ENCODE results near the gene COPRS. TPM values are rescaled to one million over a fixed set of nuclear protein-coding genes. Genes with fewer than 3 reads are reported as not detected.

Gene COPRS
- total and polyA plus RNA-seq, 2 of the 13 experiments (the other 11 are each of a cell fraction or from before 2014, with no cell fraction given) = 22.7 to 93.8 TPM

DNA sequence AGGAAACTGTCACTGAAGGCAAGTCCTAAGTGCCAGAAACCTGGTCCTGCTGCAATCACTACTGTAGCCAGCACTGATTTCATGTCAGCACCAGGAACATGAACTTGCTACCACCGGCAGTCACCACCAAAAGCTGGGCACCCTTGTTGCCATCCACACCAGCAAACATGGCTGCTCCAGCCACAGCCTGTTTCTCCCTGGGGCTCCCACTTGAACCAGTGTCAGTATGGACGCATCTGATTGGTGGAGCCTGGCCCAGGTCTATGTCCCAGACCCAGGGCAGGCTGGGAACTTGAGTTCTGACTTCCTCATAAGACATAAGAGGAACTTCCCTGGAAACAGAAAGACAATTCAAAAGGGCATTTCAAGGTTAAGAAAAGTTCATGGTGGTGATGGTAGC is 56.5 kb downstream of the COPRS start:
- Histone ChIP-seq H3K79me2 (ENCODE audit: insufficient read depth, low read length) (no peaks in the 10 kb centered on the region), H3K27ac (ENCODE audit: extremely low read length, insufficient read depth, low read length) (peak overlapping the region; percentile 88), H3K4me2 (ENCODE audit: low read depth, low read length) (no peak overlapping the region), H3K9me3 (ENCODE audit: low read length) (no peaks in the 10 kb centered on the region), H3K4me3 (replicated peaks in 1 of 3; ENCODE audit: insufficient read depth in 1 of 3, low read depth in 2 of 3, low read length in 3 of 3) (no peak overlapping the region), H3K9ac (ENCODE audit: insufficient read depth, low read depth, low read length) (no peak overlapping the region), H3K27me3 (ENCODE audit: control insufficient read depth in 1 of 2, insufficient read depth in 2 of 2, low read length in 2 of 2) (no peaks in the 10 kb centered on the region), H2AFZ (ENCODE audit: low read length) (no peak overlapping the region), H3K36me3 (replicated peaks in 1 of 2; ENCODE audit: control insufficient read depth in 1 of 2, insufficient read depth in 2 of 2, low read length in 2 of 2) (no peaks in the 10 kb centered on the region), H4K20me1 (ENCODE audit: insufficient read depth, low read length) (no peaks in the 10 kb centered on the region), H3K4me1 (ENCODE audit: insufficient read depth, low read length) (peaks cover 99% of the 10 kb centered on the region)
- intact Hi-C loops (cut with micrococcal nuclease; ENCODE audit: unreplicated experiment) = loop anchor here (10.0 kb wide), 1 partner anchor 48 kb away; no protein-coding TSS in a partner anchor
- no TSS peak for BruUV-seq (replicated peaks)
- DNase-seq (ENCODE audit: low spot score) (no peak), ATAC-seq (no peak), FAIRE-seq (peak; percentile 23)
- in situ Hi-C loops (cut with HindIII; ENCODE audit: extremely low pct_ligation_motif_present, low pct_unique_long_range_greater_than_20kb) = no loop called here
- WGBS (ENCODE audit: low lambda C conversion rate) = 100% methylated on average over 1 of the region's 2 CpGs
- ChIA-PET CTCF (ENCODE audit: low intra/inter-chr PET ratio, low total read pairs) (no interaction called here), POLR2A (no interaction called here)
- TF ChIP-seq ZNF652 (CRISPR knock-in tag; IDR thresholded peaks at IDR 0.05; ENCODE audit: borderline replicate concordance, low read depth) (no peak), ZNF235 (CRISPR knock-in tag; IDR thresholded peaks at IDR 0.05; ENCODE audit: borderline replicate concordance) (no peak), MIER2 (CRISPR knock-in tag; IDR thresholded peaks at IDR 0.05) (no peak), ZNF605 (CRISPR knock-in tag; IDR thresholded peaks at IDR 0.05) (peak; percentile 56; the same call in 1 of the 2 replicates), SMC3 (IDR thresholded peaks at IDR 0.05; ENCODE audit: low read length) (no peak), ZFY (CRISPR knock-in tag; IDR thresholded peaks at IDR 0.05) (no peak), NFYC (CRISPR knock-in tag; IDR thresholded peaks at IDR 0.05) (peak; percentile 64), ZKSCAN1 (IDR thresholded peaks at IDR 0.05; ENCODE audit: low read length) (no peak), SMARCC2 (IDR thresholded peaks at IDR 0.05) (no peak), ZNF143 (CRISPR knock-in tag; IDR thresholded peaks at IDR 0.05) (peak; percentile 71), ZSCAN29 (CRISPR knock-in tag; conservative IDR thresholded peaks at IDR 0.05) (no peak), AGO1 (IDR thresholded peaks at IDR 0.05; ENCODE audit: low read depth, low read length, poor library complexity, severe bottlenecking) (no peak), TP53 (CRISPR knock-in tag; conservative IDR thresholded peaks at IDR 0.05) (no peak), MEIS2 (CRISPR knock-in tag; IDR thresholded peaks at IDR 0.05) (no peak), DPF2 (CRISPR knock-in tag; IDR thresholded peaks at IDR 0.05; ENCODE audit: borderline replicate concordance, low read depth) (no peak), PITX1 (CRISPR knock-in tag; IDR thresholded peaks at IDR 0.05) (no peak), KLF13 (CRISPR knock-in tag; IDR thresholded peaks at IDR 0.05) (no peak), ZNF589 (CRISPR knock-in tag; conservative IDR thresholded peaks at IDR 0.05) (no peak), ZKSCAN5 (CRISPR knock-in tag; IDR thresholded peaks at IDR 0.05) (no peak), ZNF607 (CRISPR knock-in tag; IDR thresholded peaks at IDR 0.05; ENCODE audit: borderline replicate concordance) (no peak)
- TF ChIP-seq, protein P1, sequence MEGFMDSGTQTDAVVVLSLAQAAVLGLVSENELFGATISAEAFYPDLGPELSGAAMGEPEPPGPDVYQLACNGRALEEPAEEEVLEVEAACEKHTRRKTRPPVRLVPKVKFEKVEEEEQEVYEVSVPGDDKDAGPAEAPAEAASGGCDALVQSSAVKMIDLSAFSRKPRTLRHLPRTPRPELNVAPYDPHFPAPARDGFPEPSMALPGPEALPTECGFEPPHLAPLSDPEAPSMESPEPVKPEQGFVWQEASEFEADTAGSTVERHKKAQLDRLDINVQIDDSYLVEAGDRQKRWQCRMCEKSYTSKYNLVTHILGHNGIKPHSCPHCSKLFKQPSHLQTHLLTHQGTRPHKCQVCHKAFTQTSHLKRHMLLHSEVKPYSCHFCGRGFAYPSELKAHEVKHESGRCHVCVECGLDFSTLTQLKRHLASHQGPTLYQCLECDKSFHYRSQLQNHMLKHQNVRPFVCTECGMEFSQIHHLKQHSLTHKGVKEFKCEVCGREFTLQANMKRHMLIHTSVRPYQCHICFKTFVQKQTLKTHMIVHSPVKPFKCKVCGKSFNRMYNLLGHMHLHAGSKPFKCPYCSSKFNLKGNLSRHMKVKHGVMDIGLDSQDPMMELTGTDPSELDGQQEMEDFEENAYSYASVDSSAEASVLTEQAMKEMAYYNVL (CRISPR knock-in tag; IDR thresholded peaks at IDR 0.05; ENCODE audit: borderline replicate concordance) = no peak
- TF ChIP-seq, protein P2, sequence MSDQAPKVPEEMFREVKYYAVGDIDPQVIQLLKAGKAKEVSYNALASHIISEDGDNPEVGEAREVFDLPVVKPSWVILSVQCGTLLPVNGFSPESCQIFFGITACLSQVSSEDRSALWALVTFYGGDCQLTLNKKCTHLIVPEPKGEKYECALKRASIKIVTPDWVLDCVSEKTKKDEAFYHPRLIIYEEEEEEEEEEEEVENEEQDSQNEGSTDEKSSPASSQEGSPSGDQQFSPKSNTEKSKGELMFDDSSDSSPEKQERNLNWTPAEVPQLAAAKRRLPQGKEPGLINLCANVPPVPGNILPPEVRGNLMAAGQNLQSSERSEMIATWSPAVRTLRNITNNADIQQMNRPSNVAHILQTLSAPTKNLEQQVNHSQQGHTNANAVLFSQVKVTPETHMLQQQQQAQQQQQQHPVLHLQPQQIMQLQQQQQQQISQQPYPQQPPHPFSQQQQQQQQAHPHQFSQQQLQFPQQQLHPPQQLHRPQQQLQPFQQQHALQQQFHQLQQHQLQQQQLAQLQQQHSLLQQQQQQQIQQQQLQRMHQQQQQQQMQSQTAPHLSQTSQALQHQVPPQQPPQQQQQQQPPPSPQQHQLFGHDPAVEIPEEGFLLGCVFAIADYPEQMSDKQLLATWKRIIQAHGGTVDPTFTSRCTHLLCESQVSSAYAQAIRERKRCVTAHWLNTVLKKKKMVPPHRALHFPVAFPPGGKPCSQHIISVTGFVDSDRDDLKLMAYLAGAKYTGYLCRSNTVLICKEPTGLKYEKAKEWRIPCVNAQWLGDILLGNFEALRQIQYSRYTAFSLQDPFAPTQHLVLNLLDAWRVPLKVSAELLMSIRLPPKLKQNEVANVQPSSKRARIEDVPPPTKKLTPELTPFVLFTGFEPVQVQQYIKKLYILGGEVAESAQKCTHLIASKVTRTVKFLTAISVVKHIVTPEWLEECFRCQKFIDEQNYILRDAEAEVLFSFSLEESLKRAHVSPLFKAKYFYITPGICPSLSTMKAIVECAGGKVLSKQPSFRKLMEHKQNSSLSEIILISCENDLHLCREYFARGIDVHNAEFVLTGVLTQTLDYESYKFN (CRISPR knock-in tag; conservative IDR thresholded peaks at IDR 0.05) = no peak
- TF ChIP-seq, protein P3, sequence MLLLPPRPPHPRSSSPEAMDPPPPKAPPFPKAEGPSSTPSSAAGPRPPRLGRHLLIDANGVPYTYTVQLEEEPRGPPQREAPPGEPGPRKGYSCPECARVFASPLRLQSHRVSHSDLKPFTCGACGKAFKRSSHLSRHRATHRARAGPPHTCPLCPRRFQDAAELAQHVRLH (CRISPR knock-in tag; IDR thresholded peaks at IDR 0.05; ENCODE audit: borderline replicate concordance, low read depth) = no peak

Data from HepG2 (cell line).